B cell (primary cell): ENCODE results near the gene STX7. TPM values are rescaled to one million over a fixed set of nuclear protein-coding genes. Genes with fewer than 3 reads are reported as not detected.

Experiments
- ATAC-seq: fragments of 200-7000 bp; cut with Tn5 transposase; one replicate; pipeline ENCODE4 v1.10.0; 2021; ENCODE audit warnings: low read depth, mild to moderate bottlenecking, moderate number of reproducible peaks, moderate library complexity
- CTCF ChIA-PET: fragments of 350-600 bp; sonication (Branson Sonifier 250); formaldehyde crosslinking; loops from one replicate; lab custom pipeline; 2021; ENCODE audit warnings: antibody characterized with exemption, inconsistent platforms; lab: Charles Lee
- POLR2A ChIA-PET: fragments of 350-600 bp; sonication (Branson Sonifier 250); formaldehyde crosslinking; loops from one replicate; lab custom pipeline; 2021; ENCODE audit warnings: antibody characterized with exemption; lab: Charles Lee
- DNase-seq: peaks from one replicate; pipeline ENCODE4 v3.0.0; 2013
- H2AFZ ChIP-seq: 2 replicates; pipeline ENCODE4 v1.6.1; 2012; ENCODE audit warnings: mild to moderate bottlenecking, low read depth, low read length; ENCODE audit not compliant: insufficient read depth, poor library complexity, severe bottlenecking
- H3K27ac ChIP-seq, 2 donors: 1 replicate in 1 of 2; 2 replicates in 1 of 2; pipeline ENCODE4 v1.5.1; 2012 to 2013; ENCODE audit warnings: low read length in 2 of 2, mild to moderate bottlenecking in 2 of 2, moderate library complexity in 1 of 2
- H3K27me3 ChIP-seq, 4 experiments: fragments of 200-600 bp in 1 of 4; sonication (generic) in 1 of 4; replicated peaks in 1 of 4; 1 replicate in 2 of 4; 2 replicates in 2 of 4; pipeline versions ENCODE4 v1.6.1 to v1.7.0; 2013 to 2016; ENCODE audit warnings: low read length in 3 of 4, mild to moderate bottlenecking in 2 of 4, mixed read lengths in 1 of 4, moderate library complexity in 1 of 4; ENCODE audit not compliant: insufficient read depth in 4 of 4, control insufficient read depth in 3 of 4; ENCODE audit errors: control extremely low read depth in 1 of 4
- H3K36me3 ChIP-seq, 2 experiments: replicated peaks in 1 of 2; 1 replicate in 1 of 2; 2 replicates in 1 of 2; pipeline versions ENCODE4 v1.6.1 to v1.7.1; 2013; ENCODE audit warnings: low read length in 1 of 2; ENCODE audit not compliant: insufficient read depth in 2 of 2, control insufficient read depth in 1 of 2; ENCODE audit errors: control extremely low read depth in 1 of 2, extremely low read depth in 1 of 2
- H3K4me1 ChIP-seq, 2 donors: fragments of 200-600 bp in 1 of 2; sonication (generic) in 1 of 2; 1 replicate in 1 of 2; 2 replicates in 1 of 2; pipeline versions ENCODE4 v1.5.1 to v1.6.1; 2013 to 2017; ENCODE audit warnings: low read length in 2 of 2; ENCODE audit not compliant: control insufficient read depth in 2 of 2, insufficient read depth in 2 of 2
- H3K4me2 ChIP-seq: replicated peaks from 2 replicates; pipeline ENCODE3; 2012; ENCODE audit warnings: mild to moderate bottlenecking, low read depth, low read length; ENCODE audit not compliant: poor library complexity, severe bottlenecking
- H3K4me3 ChIP-seq, 5 experiments: fragments of 200-600 bp in 1 of 5; sonication (generic) in 1 of 5; 1 replicate in 3 of 5; 2 replicates in 2 of 5; pipeline versions ENCODE4 v1.5.1 to v1.7.0; 2011 to 2016; ENCODE audit warnings: low read length in 4 of 5, mild to moderate bottlenecking in 4 of 5, low read depth in 2 of 5, control low read depth in 1 of 5, moderate library complexity in 1 of 5; ENCODE audit not compliant: insufficient read depth in 1 of 5; ENCODE audit errors: control extremely low read depth in 1 of 5, extremely low read depth in 1 of 5
- H3K79me2 ChIP-seq: fragments of 200-600 bp; sonication (generic); one replicate; pipeline ENCODE4 v1.6.0; 2016; ENCODE audit warnings: low read length; ENCODE audit not compliant: control insufficient read depth, insufficient read depth
- H3K9ac ChIP-seq: fragments of 200-600 bp; sonication (generic); 2 replicates; pipeline ENCODE4 v1.6.1; 2017; ENCODE audit warnings: mild to moderate bottlenecking, low read length, moderate library complexity
- H3K9me3 ChIP-seq, 3 donors: one replicate each; pipeline versions ENCODE4 v1.6.1 to v1.7.1; 2013; ENCODE audit warnings: low read length in 2 of 3; ENCODE audit not compliant: control insufficient read depth in 2 of 3, insufficient read depth in 1 of 3; ENCODE audit errors: control extremely low read depth in 1 of 3
- H4K20me1 ChIP-seq: 2 replicates; pipeline ENCODE4 v1.6.0; 2012; ENCODE audit warnings: mild to moderate bottlenecking, low read length; ENCODE audit not compliant: insufficient read depth, control insufficient read depth, poor library complexity, severe bottlenecking
- H3K27ac Mint-ChIP-seq: one replicate; pipeline ENCODE4 v1.8.0; 2021; ENCODE audit warnings: mixed read lengths
- H3K27me3 Mint-ChIP-seq: one replicate; pipeline ENCODE4 v1.8.0; 2021; ENCODE audit warnings: mixed read lengths
- H3K4me1 Mint-ChIP-seq: one replicate; pipeline ENCODE4 v1.8.0; 2021; ENCODE audit warnings: mixed read lengths
- H3K4me3 Mint-ChIP-seq: one replicate; pipeline ENCODE4 v1.8.0; 2021; ENCODE audit warnings: mixed read lengths
- H3K9me3 Mint-ChIP-seq: one replicate; pipeline ENCODE4 v1.8.0; 2022; ENCODE audit warnings: mixed read lengths; ENCODE audit not compliant: insufficient read depth
- EZH2 ChIP-seq: IDR thresholded peaks from 2 replicates; pipeline ENCODE4 v1.6.1; 2012; ENCODE audit warnings: borderline replicate concordance, low read depth, mild to moderate bottlenecking, moderate library complexity, low read length; ENCODE audit not compliant: insufficient read depth, poor library complexity, severe bottlenecking
- WGBS: methylation state at CpG from one replicate; pipeline ENCODE4 v1.1.5; 2013; ENCODE audit warnings: missing lambda C conversion rate; ENCODE audit not compliant: insufficient coverage; 5-methylcytosine and 5-hydroxymethylcytosine counted together
- intact Hi-C: fragments of 100-400 bp; cut with micrococcal nuclease; formaldehyde crosslinking; loops from one replicate; pipeline ENCODE4 v1.10.0; 2022
- polyA plus RNA-seq: library from polyadenylated mRNA; depleted of rRNA; stranded (reverse); fragments of >200 nt; gene quantifications from 2 replicates; pipeline ENCODE4 v1.2.3, GENCODE V29; 2012
- total RNA-seq, 2 donors: library from RNA; stranded (reverse); fragments of 120-200 nt in 1 of 2; gene quantifications; 1 replicate in 1 of 2; 2 replicates in 1 of 2; pipeline versions ENCODE4 v1.2.3 to v1.2.4, GENCODE V29; 2013 to 2022
- TF ChIP-seq, protein P1 (sequence below): fragments of 200-600 bp; IDR thresholded peaks from one replicate; pipeline ENCODE4 v1.8.0; 2022; ENCODE audit warnings: antibody characterized with exemption, mild to moderate bottlenecking

STX7 gene
- total and polyA plus RNA-seq, 2 donors (not counting 1 experiment from before 2014, with no cell fraction given): 70.9 to 221 TPM

DNA sequence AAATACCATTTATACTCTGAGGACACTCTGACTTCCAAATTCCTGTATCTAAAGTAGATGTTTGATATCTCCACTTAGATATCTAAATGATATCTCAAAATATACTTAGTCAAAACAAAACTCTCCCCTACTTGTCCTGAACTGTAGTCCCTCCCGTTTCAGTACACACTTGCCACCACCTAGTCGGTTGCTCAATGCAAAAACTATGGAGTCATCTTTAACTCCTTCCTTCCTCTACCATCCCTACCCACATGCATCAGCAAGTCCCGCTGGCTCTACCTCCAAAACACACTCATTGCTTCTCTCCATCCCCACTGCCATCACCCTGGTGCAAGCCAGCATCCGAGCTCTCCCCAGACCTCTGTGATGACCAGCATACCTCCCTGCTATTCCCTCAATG is 13.2 kb downstream of the STX7 start:
- H3K4me2 ChIP-seq: peak overlapping the region; percentile 77
- no peaks in the 10 kb centered on the region for H3K27me3 Mint-ChIP-seq
- DNase-seq: no peak
- no peak for TF ChIP-seq EZH2
- TF ChIP-seq, protein P1, sequence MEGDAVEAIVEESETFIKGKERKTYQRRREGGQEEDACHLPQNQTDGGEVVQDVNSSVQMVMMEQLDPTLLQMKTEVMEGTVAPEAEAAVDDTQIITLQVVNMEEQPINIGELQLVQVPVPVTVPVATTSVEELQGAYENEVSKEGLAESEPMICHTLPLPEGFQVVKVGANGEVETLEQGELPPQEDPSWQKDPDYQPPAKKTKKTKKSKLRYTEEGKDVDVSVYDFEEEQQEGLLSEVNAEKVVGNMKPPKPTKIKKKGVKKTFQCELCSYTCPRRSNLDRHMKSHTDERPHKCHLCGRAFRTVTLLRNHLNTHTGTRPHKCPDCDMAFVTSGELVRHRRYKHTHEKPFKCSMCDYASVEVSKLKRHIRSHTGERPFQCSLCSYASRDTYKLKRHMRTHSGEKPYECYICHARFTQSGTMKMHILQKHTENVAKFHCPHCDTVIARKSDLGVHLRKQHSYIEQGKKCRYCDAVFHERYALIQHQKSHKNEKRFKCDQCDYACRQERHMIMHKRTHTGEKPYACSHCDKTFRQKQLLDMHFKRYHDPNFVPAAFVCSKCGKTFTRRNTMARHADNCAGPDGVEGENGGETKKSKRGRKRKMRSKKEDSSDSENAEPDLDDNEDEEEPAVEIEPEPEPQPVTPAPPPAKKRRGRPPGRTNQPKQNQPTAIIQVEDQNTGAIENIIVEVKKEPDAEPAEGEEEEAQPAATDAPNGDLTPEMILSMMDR: no peak
- peaks cover 15% of the 10 kb centered on the region for H4K20me1 ChIP-seq
- peak overlapping the region; percentile 41 for H3K9ac ChIP-seq
- peak overlapping the region; percentile 73 to 88 for H3K27ac ChIP-seq
- WGBS: 57% methylated on average over 4 of the region's 4 CpGs
- no peak for ATAC-seq
- intact Hi-C loops: loop anchor here (5.0 kb wide), 1 partner anchor 147 kb away; no protein-coding TSS in a partner anchor
- H3K79me2 ChIP-seq: peaks cover 77% of the 10 kb centered on the region
- POLR2A ChIA-PET: interaction anchor here (0.8 to 1.4 kb wide), 2 partner anchors 12 to 13 kb away, joined by 3 read pairs; partner anchors contain the start of gene STX7
- H3K4me1 ChIP-seq: peaks cover 81 to 82% of the 10 kb centered on the region in 2 donors
- H3K27me3 ChIP-seq: no peaks in the 10 kb centered on the region
- CTCF ChIA-PET: interaction anchor here (1.2 to 2.1 kb wide), 2 partner anchors 10 to 220 kb away, joined by 3 to 6 read pairs; no protein-coding TSS in a partner anchor
- peak overlapping the region; percentile 87 for H3K27ac Mint-ChIP-seq
- H3K4me3 ChIP-seq: peak overlapping the region in 1 of 5 experiments; percentile 23
- H3K36me3 ChIP-seq: peaks cover 9 to 65% of the 10 kb centered on the region in 2 experiments
- H3K9me3 ChIP-seq: no peaks in the 10 kb centered on the region
- H3K4me3 Mint-ChIP-seq: peak overlapping the region; percentile 74
- peaks cover 3% of the 10 kb centered on the region for H3K9me3 Mint-ChIP-seq
- no peak overlapping the region for H2AFZ ChIP-seq
- H3K4me1 Mint-ChIP-seq: peaks cover 90% of the 10 kb centered on the region

DNA sequence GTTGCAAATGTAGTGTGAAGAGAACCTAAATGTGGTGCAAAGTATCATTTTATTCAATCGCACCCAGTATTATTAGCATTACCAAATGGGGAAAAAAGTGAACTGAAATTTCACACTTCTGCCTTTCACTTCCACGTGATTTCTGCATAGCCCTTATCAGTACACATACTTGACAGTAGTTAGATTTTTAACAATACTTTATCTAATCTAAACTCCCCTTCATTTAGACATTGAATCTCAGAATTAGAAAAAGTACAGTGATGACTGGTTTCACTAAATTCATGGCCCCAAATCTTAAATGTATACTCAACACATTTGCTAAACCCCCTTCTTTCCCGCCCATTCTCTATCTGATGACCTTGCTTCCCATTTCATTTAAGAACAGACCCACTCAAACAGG is 14.3 kb downstream of the STX7 start:
- no peak for TF ChIP-seq EZH2
- TF ChIP-seq, protein P1: no peak
- POLR2A ChIA-PET: no interaction called here
- DNase-seq (peak; percentile 71), ATAC-seq (peak; percentile 70)
- Histone ChIP-seq H3K4me2 (peak overlapping the region; percentile 77), H3K4me1 (peaks cover 81 to 84% of the 10 kb centered on the region in 2 donors), H3K27ac (peak overlapping the region; percentile 73 to 88), H3K27me3 (no peaks in the 10 kb centered on the region), H3K9me3 (peaks cover 0 to 1% (median 0%) of the 10 kb centered on the region in 3 donors), H3K4me3 (peak overlapping the region in 1 of 5 experiments; percentile 49), H3K79me2 (peaks cover 77% of the 10 kb centered on the region), H4K20me1 (peaks cover 6% of the 10 kb centered on the region), H2AFZ (no peak overlapping the region), H3K9ac (peak overlapping the region; percentile 10), H3K36me3 (peaks cover 2 to 70% of the 10 kb centered on the region in 2 experiments)
- peak overlapping the region; percentile 74 for H3K4me3 Mint-ChIP-seq
- H3K27me3 Mint-ChIP-seq: no peaks in the 10 kb centered on the region
- H3K4me1 Mint-ChIP-seq: peaks cover 85% of the 10 kb centered on the region
- CTCF ChIA-PET: interaction anchor here (6.3 kb wide), 1 partner anchor 13 kb away, joined by 70 read pairs; no protein-coding TSS in a partner anchor
- intact Hi-C loops: loop anchor here (1.0 to 5.0 kb wide), 2 partner anchors 8 to 146 kb away; no protein-coding TSS in a partner anchor
- 57% methylated on average over 1 of the region's 3 CpGs for WGBS
- H3K9me3 Mint-ChIP-seq: peaks cover 3% of the 10 kb centered on the region
- peak overlapping the region; percentile 87 for H3K27ac Mint-ChIP-seq
